Measurements from ENCODE around the gene CDKN1C.

Gene CDKN1C

GRCh38 chr11:2923446-2924375, 38.1 kb upstream of the CDKN1C start:
- DNase-seq (ENCODE audit: low spot score), result no peak

- DNase-seq (ENCODE audit: low spot score), result no peak
Observed at GRCh38 chr11:2922655-2923054, 37.1 kb upstream of the CDKN1C start.

GRCh38 chr11:2921742-2922493, 36.3 kb upstream of the CDKN1C start:
- DNase-seq (ENCODE audit: low spot score), result no peak

- DNase-seq (ENCODE audit: low spot score), result no peak
Observed at GRCh38 chr11:2921261-2921660, 35.7 kb upstream of the CDKN1C start.

- no peak for DNase-seq (ENCODE audit: low spot score)
Observed at GRCh38 chr11:2920343-2920742, 34.8 kb upstream of the CDKN1C start.

GRCh38 chr11:2919837-2920236, 34.3 kb upstream of the CDKN1C start:
- no peak for DNase-seq (ENCODE audit: low spot score)

- DNase-seq (ENCODE audit: low spot score), result no peak
Observed at GRCh38 chr11:2919188-2919587, 33.6 kb upstream of the CDKN1C start.

- DNase-seq (ENCODE audit: low spot score), result no peak
Observed at GRCh38 chr11:2917842-2918490, 32.4 kb upstream of the CDKN1C start.

GRCh38 chr11:2916892-2917645, 31.5 kb upstream of the CDKN1C start:
- no peak for DNase-seq (ENCODE audit: low spot score)

- DNase-seq (ENCODE audit: low spot score), result no peak
Observed at GRCh38 chr11:2916114-2916891, 30.7 kb upstream of the CDKN1C start.

- DNase-seq (ENCODE audit: low spot score), result no peak
Observed at GRCh38 chr11:2915473-2915872, 29.9 kb upstream of the CDKN1C start.

- DNase-seq (ENCODE audit: low spot score), result no peak
Observed at GRCh38 chr11:2914455-2915195, 29.1 kb upstream of the CDKN1C start.

- no peak for DNase-seq (ENCODE audit: low spot score)
Observed at GRCh38 chr11:2913776-2914175, 28.2 kb upstream of the CDKN1C start.

- no peak for DNase-seq (ENCODE audit: low spot score)
Observed at GRCh38 chr11:2913019-2913431, 27.4 kb upstream of the CDKN1C start.

- peak; percentile 78 for DNase-seq (ENCODE audit: low spot score)
Observed at GRCh38 chr11:2912498-2912897, 26.9 kb upstream of the CDKN1C start.

- DNase-seq (ENCODE audit: low spot score), result no peak
Observed at GRCh38 chr11:2911785-2912391, 26.3 kb upstream of the CDKN1C start.

GRCh38 chr11:2911088-2911784, 25.7 kb upstream of the CDKN1C start:
- no peak for DNase-seq (ENCODE audit: low spot score)

- no peak for DNase-seq (ENCODE audit: low spot score)
Observed at GRCh38 chr11:2910401-2910955, 24.9 kb upstream of the CDKN1C start.

All from GM03348 (cell line).